Panc1 (cell line): ENCODE data around the gene COIL. TPM values are rescaled to one million over a fixed set of nuclear protein-coding genes. Genes with fewer than 3 reads are reported as not detected.
A peak's percentile ranks its signal among the peaks of the same experiment; 100 is the strongest.

Experiments
- ATAC-seq: fragments of 200-7000 bp; cut with Tn5 transposase; 2 replicates; pipeline ENCODE4 v1.9.1; 2020; ENCODE audit warnings: mild to moderate bottlenecking, moderate library complexity
- BruUV-seq: library from RNA; stranded (reverse); fragments of 400-500 nt; replicated peaks from 2 replicates; lab custom pipeline; 2021; lab: Mats Ljungman, UMichigan
- CTCF ChIA-PET: fragments of 300-600 bp; sonication (Branson Sonifier 250); formaldehyde crosslinking; loops from one replicate; lab custom pipeline; 2022; ENCODE audit warnings: antibody characterized with exemption; lab: Charles Lee
- POLR2A ChIA-PET: fragments of 300-600 bp; sonication (Branson Sonifier 250); formaldehyde crosslinking; loops from one replicate; lab custom pipeline; 2022; ENCODE audit warnings: antibody characterized with exemption; lab: Charles Lee
- DNase-seq: peaks from one replicate; pipeline ENCODE4 v3.0.0-alpha.2; 2010; ENCODE audit warnings: low read depth, low spot score
- H3K27ac ChIP-seq: 2 replicates; pipeline ENCODE4 v1.5.1; 2011; ENCODE audit warnings: mild to moderate bottlenecking, low read length, inconsistent platforms
- H3K27me3 ChIP-seq: fragments of 200-500 bp; sonication (Bioruptor generic); 2 replicates; pipeline ENCODE4 v1.6.0; 2014; ENCODE audit warnings: low read length, inconsistent platforms; ENCODE audit not compliant: control insufficient read depth, insufficient read depth
- H3K36me3 ChIP-seq: fragments of 200-500 bp; sonication (Bioruptor generic); 2 replicates; pipeline ENCODE4 v1.5.1; 2014; ENCODE audit warnings: inconsistent platforms, mild to moderate bottlenecking, low read length, moderate library complexity; ENCODE audit not compliant: control insufficient read depth, insufficient read depth
- H3K4me1 ChIP-seq: 2 replicates; pipeline ENCODE4 v1.5.1; 2011; ENCODE audit warnings: inconsistent platforms, mild to moderate bottlenecking, low read length, moderate library complexity; ENCODE audit not compliant: control insufficient read depth, insufficient read depth
- H3K4me3 ChIP-seq, 2 experiments: 2 replicates each; pipeline ENCODE4 v1.5.1; 2011 to 2012; ENCODE audit warnings: low read depth in 2 of 2, low read length in 2 of 2, mild to moderate bottlenecking in 2 of 2, inconsistent platforms in 1 of 2, moderate library complexity in 1 of 2
- H3K9me3 ChIP-seq: fragments of 200-500 bp; sonication (Bioruptor generic); 2 replicates; pipeline ENCODE4 v1.5.1; 2014; ENCODE audit warnings: low read depth, mild to moderate bottlenecking, inconsistent platforms, low read length, moderate library complexity; ENCODE audit not compliant: control insufficient read depth, insufficient read depth
- CTCF ChIP-seq: fragments of 450-650 bp; IDR thresholded peaks from 2 replicates; pipeline ENCODE4 v1.5.1; 2017; ENCODE audit warnings: mild to moderate bottlenecking
- POLR2AphosphoS5 ChIP-seq: IDR thresholded peaks from 2 replicates; pipeline ENCODE4 v1.6.1; 2012; ENCODE audit warnings: mild to moderate bottlenecking, low read depth, low read length, moderate library complexity
- REST ChIP-seq, 2 experiments: IDR thresholded peaks; 2 replicates each; pipeline ENCODE4 v1.6.1; 2011 to 2012; ENCODE audit warnings: low read depth in 2 of 2, control low read depth in 1 of 2, low read length in 1 of 2, mild to moderate bottlenecking in 1 of 2, moderate library complexity in 1 of 2; ENCODE audit not compliant: insufficient read depth in 1 of 2
- SIN3A ChIP-seq: IDR thresholded peaks from 2 replicates; pipeline ENCODE4 v1.6.1; 2012; ENCODE audit warnings: low read depth, mild to moderate bottlenecking, low read length, moderate library complexity, borderline replicate concordance; ENCODE audit not compliant: insufficient read depth
- TCF7L2 ChIP-seq: IDR thresholded peaks from 2 replicates; pipeline ENCODE4 v1.6.1; 2011; ENCODE audit warnings: mild to moderate bottlenecking, low read depth, low read length, inconsistent platforms
- in situ Hi-C: cut with HindIII; loops from 2 replicates; pipeline ENCODE4 v1.10.0; 2016; ENCODE audit warnings: low sequenced_read_pairs, low pct_unique_long_range_greater_than_20kb
- intact Hi-C: fragments of 100-400 bp; cut with micrococcal nuclease; formaldehyde crosslinking; loops from one replicate; pipeline ENCODE4 v1.10.0; 2022; ENCODE audit not compliant: unreplicated experiment
- total RNA-seq: library from RNA; stranded (reverse); gene quantifications from one replicate; pipeline ENCODE4 v1.2.1, GENCODE V29; 2021; ENCODE audit not compliant: unreplicated experiment

The COIL gene
- total RNA-seq, 1 experiment from 2014 or later, result 32.9 TPM

- DNase-seq (peak; percentile 55), ATAC-seq (peak; percentile 94)
- Histone ChIP-seq H3K27me3 (no peaks in the 10 kb centered on the region), H3K36me3 (no peaks in the 10 kb centered on the region), H3K4me1 (no peaks in the 10 kb centered on the region), H3K4me3 (peak overlapping the region in 1 of 2 experiments; percentile 38; a peak in 2 of 4 replicates), H3K27ac (no peak overlapping the region), H3K9me3 (no peaks in the 10 kb centered on the region)
- no peak for TF ChIP-seq SIN3A
- no peak for TF ChIP-seq TCF7L2
- TF ChIP-seq CTCF, result peak; percentile 89
- TF ChIP-seq POLR2AphosphoS5, result no peak
- TF ChIP-seq REST (IDR thresholded peaks at IDR 0.05; ENCODE audit: insufficient read depth in 1 of 2, low read depth in 2 of 2, low read length in 1 of 2), result no peak
- ChIA-PET CTCF (interaction anchor here (0.6 to 1.5 kb wide), 3 partner anchors 17 to 913 kb away, joined by 3 to 4 read pairs (median 3); no protein-coding TSS in a partner anchor), POLR2A (no interaction called here)
- no TSS peak for BruUV-seq
- intact Hi-C loops, result no loop called here
- in situ Hi-C loops, result no loop called here
Measured at GRCh38 chr17:57009737-57010445, 49.0 kb upstream of the COIL start.

- H3K4me1 ChIP-seq, result no peaks in the 10 kb centered on the region
- intact Hi-C loops, result no loop called here
- POLR2A ChIA-PET, result interaction anchor here (0.6 kb wide), 1 partner anchor 80 kb away, joined by 9 read pairs; no protein-coding TSS in a partner anchor
- in situ Hi-C loops, result no loop called here
- no TSS peak for BruUV-seq
- DNase-seq (no peak), ATAC-seq (no peak)
- H3K27ac ChIP-seq, result no peak overlapping the region
- TF ChIP-seq POLR2AphosphoS5 (no peak), REST (IDR thresholded peaks at IDR 0.05; ENCODE audit: insufficient read depth in 1 of 2, low read depth in 2 of 2, low read length in 1 of 2) (no peak), TCF7L2 (no peak), CTCF (no peak), SIN3A (no peak)
- CTCF ChIA-PET, result no interaction called here
- H3K36me3 ChIP-seq, result no peaks in the 10 kb centered on the region
- no peak overlapping the region for H3K4me3 ChIP-seq
- H3K27me3 ChIP-seq, result no peaks in the 10 kb centered on the region
- no peaks in the 10 kb centered on the region for H3K9me3 ChIP-seq
Measured at GRCh38 chr17:57008958-57009357, 48.1 kb upstream of the COIL start.
